Measurements from ENCODE around the gene DCAF15. TPM values are rescaled to one million over a fixed set of nuclear protein-coding genes. Genes with fewer than 3 reads are reported as not detected.
A peak's percentile ranks its signal among the peaks of the same experiment; 100 is the strongest.

Gene DCAF15
- total RNA-seq, 4 donors from 2014 or later, result 5.3 to 20.8 (median 14.5) TPM

- H3K27ac ChIP-seq, result peak overlapping the region in 1 of 4 donors; percentile 84
- no peak for ATAC-seq
- peaks cover 0 to 23% (median 16%) of the 10 kb centered on the region in 3 donors for H3K4me1 ChIP-seq
- H3K4me3 ChIP-seq, result peak overlapping the region in 1 of 2 donors; percentile 66
- peaks cover 0 to 40% of the 10 kb centered on the region in 2 donors for H3K36me3 ChIP-seq
- WGBS, 2 donors (ENCODE audit: low coverage in 1 of 2), result 61 to 62% methylated on average over 5 of the region's 12 CpGs
- H3K9me3 ChIP-seq, result no peaks in the 10 kb centered on the region
- H3K27me3 ChIP-seq, result no peaks in the 10 kb centered on the region
- TF ChIP-seq POLR2A (IDR thresholded peaks at IDR 0.05) (no peak), CTCF (IDR thresholded peaks at IDR 0.05) (no peak), POLR2AphosphoS5 (IDR thresholded peaks at IDR 0.05) (no peak), EP300 (IDR thresholded peaks at IDR 0.05) (no peak)
Observed at GRCh38 chr19:13979686-13980085, 27.4 kb downstream of the DCAF15 start.

DNA sequence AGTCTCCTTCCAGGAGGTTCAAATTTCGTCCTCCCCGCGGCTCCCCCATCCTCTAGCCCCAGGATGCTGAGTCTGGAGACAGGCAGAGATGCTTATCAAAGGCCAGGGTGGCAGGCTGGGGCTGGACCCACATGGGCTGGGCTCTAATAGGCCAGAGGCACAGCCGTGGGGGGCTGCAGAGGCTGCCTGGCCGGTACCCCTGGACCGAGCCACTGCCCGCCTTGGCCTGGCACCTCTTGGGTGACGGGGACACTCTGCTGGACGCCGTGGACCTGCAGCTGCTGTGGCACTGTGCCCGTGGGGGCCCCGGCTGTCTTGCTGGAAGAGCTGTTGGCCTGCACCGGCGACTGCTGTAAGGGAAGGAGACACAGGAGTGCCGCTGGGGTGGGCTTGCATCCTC lies 28.0 kb downstream of the DCAF15 start:
- Histone ChIP-seq H3K36me3 (peaks cover 0 to 35% of the 10 kb centered on the region in 2 donors), H3K4me3 (no peak overlapping the region), H3K9me3 (no peaks in the 10 kb centered on the region), H3K27me3 (no peaks in the 10 kb centered on the region), H3K27ac (no peak overlapping the region), H3K4me1 (peaks cover 0 to 23% (median 16%) of the 10 kb centered on the region in 3 donors)
- ATAC-seq, result no peak
- TF ChIP-seq POLR2AphosphoS5 (IDR thresholded peaks at IDR 0.05) (no peak), POLR2A (IDR thresholded peaks at IDR 0.05) (no peak), EP300 (IDR thresholded peaks at IDR 0.05) (no peak), CTCF (IDR thresholded peaks at IDR 0.05) (no peak)
- WGBS, 2 donors (ENCODE audit: low coverage in 1 of 2), result 80% methylated on average over 1 of the region's 15 CpGs; no CpG with 5 or more reads in 1 of the 2 donors

GRCh38 chr19:13981021-13981420 lies 28.7 kb downstream of the DCAF15 start:
- H3K27ac ChIP-seq, result no peak overlapping the region
- H3K9me3 ChIP-seq, result no peaks in the 10 kb centered on the region
- no peaks in the 10 kb centered on the region for H3K27me3 ChIP-seq
- peaks cover 0 to 29% (median 18%) of the 10 kb centered on the region in 3 donors for H3K4me1 ChIP-seq
- WGBS, 2 donors (ENCODE audit: low coverage in 1 of 2), result 67% methylated on average over 3 of the region's 5 CpGs; no CpG with 5 or more reads in 1 of the 2 donors
- peaks cover 0 to 28% of the 10 kb centered on the region in 2 donors for H3K36me3 ChIP-seq
- H3K4me3 ChIP-seq, result no peak overlapping the region
- no peak for ATAC-seq
- TF ChIP-seq EP300 (IDR thresholded peaks at IDR 0.05) (no peak), CTCF (IDR thresholded peaks at IDR 0.05) (no peak), POLR2AphosphoS5 (IDR thresholded peaks at IDR 0.05) (no peak), POLR2A (IDR thresholded peaks at IDR 0.05) (no peak)

GRCh38 chr19:13981467-13981866 lies 29.2 kb downstream of the DCAF15 start:
- H3K27me3 ChIP-seq, result no peaks in the 10 kb centered on the region
- H3K27ac ChIP-seq, result no peak overlapping the region
- no peaks in the 10 kb centered on the region for H3K9me3 ChIP-seq
- H3K36me3 ChIP-seq, result peaks cover 0 to 24% of the 10 kb centered on the region in 2 donors
- peaks cover 0 to 34% (median 21%) of the 10 kb centered on the region in 3 donors for H3K4me1 ChIP-seq
- 88% methylated on average over 7 of the region's 9 CpGs; no CpG with 5 or more reads in 1 of the 2 donors for WGBS, 2 donors (ENCODE audit: low coverage in 1 of 2)
- ATAC-seq, result no peak
- H3K4me3 ChIP-seq, result no peak overlapping the region
- no peak for TF ChIP-seq CTCF (IDR thresholded peaks at IDR 0.05)
- no peak for TF ChIP-seq EP300 (IDR thresholded peaks at IDR 0.05)
- no peak for TF ChIP-seq POLR2A (IDR thresholded peaks at IDR 0.05)
- no peak for TF ChIP-seq POLR2AphosphoS5 (IDR thresholded peaks at IDR 0.05)

DNA sequence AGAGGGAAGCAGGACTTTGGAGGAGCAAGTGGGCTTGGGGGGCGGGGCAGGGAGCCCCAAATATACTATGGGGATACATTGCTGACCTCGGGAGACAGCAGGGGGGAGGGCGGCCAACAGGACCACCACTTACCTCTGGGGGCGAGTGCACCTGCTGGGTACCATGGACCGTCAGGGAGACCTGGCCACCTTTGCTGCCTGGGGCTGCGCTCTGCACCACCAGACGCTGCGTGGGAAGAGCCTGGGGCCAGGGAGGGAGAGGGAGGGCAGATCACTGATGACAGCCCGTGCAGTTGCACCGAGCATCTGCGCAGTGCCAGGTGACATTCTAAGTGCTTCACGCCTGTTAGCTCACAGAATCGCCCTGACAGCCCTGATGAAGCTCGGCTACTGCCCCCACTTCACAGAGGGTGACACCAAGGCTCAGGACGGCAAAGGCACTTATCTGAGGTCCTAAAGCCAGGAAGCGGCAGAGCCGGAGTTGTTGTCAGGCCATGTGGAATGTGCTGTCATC lies 29.7 kb downstream of the DCAF15 start:
- 95% methylated on average over 4 of the region's 17 CpGs; no CpG with 5 or more reads in 1 of the 2 donors for WGBS, 2 donors (ENCODE audit: low coverage in 1 of 2)
- TF ChIP-seq EP300 (IDR thresholded peaks at IDR 0.05) (no peak), POLR2A (IDR thresholded peaks at IDR 0.05) (no peak), POLR2AphosphoS5 (IDR thresholded peaks at IDR 0.05) (no peak), CTCF (IDR thresholded peaks at IDR 0.05) (no peak)
- H3K36me3 ChIP-seq, result peaks cover 0 to 23% of the 10 kb centered on the region in 2 donors

More for the DNA sequence above, 29.7 kb downstream of the DCAF15 start:
- H3K27me3 ChIP-seq, result no peaks in the 10 kb centered on the region
- no peak for ATAC-seq
- H3K27ac ChIP-seq, result no peak overlapping the region
- no peaks in the 10 kb centered on the region for H3K9me3 ChIP-seq
- H3K4me3 ChIP-seq, result no peak overlapping the region
- H3K4me1 ChIP-seq, result peaks cover 0 to 39% (median 26%) of the 10 kb centered on the region in 3 donors

Data from gastroesophageal sphincter (tissue), 4 donors.